HG03571 (cell line): Measurements from ENCODE around the gene RUBCNL.

ENCODE experiments used
- ATAC-seq: cut with Tn5 transposase; IDR thresholded peaks from one replicate; pipeline ENCODE4 v1.9.1; 2021; ENCODE audit not compliant: unreplicated experiment

Gene RUBCNL

DNA sequence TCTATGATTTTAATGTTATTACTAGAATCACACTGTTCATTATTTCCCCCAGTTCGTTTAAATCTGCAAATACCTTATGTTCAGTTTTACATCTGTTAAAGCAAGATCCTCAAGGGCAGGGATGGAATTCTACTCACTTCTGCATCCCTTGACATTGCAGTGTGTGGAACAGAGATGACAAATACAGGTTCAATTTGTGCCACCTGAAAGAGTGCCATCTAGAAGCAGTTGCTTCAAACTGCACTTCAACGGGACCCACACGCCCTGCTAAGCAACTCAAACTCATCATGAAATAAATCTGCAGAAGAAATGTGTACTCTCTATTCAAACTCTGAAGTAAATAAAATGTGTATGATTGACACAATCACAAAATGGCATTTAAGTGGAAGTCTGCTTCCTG lies 44.5 kb downstream of the RUBCNL start:
- ATAC-seq: no peak

DNA sequence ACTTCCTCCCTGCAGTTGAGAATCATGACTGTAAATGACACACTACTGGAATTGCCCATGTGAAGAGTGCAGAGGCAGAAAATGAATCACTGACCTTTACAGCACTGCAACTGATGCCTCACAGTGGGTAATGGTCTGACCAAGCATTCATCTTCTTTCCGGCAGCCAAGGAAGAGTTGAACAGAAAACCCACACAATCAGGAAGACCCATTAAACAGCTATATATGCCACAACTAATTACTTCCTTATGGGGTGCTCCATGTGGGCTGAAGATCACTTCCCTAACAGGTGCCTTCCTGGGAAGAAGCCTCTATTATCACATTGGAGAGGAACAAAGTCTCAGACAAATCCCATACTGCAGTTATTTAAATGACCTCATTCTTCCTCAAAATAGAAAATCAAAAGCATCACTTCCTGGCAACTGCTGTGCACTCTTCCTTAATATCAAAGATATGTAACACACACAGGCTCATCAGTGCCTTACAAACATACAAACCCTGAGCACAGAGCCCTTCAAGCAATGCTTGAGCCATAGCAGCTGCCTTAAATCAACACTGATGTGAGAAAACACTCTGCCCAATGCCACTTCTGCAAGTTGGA lies 45.8 kb downstream of the RUBCNL start:
- no peak for ATAC-seq

DNA sequence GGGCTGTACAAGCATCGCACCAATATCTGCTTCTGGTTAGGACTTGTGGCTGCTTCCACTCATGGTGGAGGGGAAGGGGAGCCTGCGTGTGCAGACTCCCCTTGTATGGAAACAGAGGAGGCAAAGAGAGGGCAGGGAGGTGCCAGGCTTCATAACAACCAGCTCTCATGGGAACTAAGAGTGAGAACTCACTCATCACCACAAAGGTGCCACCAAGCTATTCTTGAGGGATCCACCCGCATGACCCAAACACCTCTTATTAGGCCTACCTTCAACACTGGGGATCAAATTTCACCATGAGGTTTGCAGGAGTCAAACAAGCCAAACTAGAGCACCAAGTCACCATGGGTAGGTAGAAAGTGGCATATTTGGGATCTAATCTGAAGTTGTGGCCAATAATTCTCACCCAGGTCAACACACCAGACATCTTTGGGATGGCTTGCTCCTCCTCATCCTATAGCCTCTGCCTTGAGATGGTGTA lies 46.4 kb downstream of the RUBCNL start:
- no peak for ATAC-seq

DNA sequence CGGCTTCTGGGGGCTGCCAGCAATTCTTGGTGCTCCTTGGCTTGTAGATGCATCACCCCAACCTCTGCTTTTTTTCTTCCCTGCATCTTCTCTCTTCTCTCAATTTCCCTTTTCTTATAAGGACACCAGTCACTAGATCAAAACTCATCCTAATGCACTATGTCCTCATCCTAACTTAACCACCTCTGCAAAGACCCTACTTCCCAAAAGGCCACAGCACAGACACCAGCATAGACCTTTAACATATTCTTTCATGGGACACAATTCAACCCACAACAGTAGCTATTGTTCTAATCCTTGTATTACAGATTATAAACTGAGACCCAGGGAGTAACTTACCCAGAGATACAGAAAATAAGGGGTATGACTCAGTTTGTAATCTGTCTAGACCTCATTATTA lies 47.0 kb downstream of the RUBCNL start:
- ATAC-seq: no peak

DNA sequence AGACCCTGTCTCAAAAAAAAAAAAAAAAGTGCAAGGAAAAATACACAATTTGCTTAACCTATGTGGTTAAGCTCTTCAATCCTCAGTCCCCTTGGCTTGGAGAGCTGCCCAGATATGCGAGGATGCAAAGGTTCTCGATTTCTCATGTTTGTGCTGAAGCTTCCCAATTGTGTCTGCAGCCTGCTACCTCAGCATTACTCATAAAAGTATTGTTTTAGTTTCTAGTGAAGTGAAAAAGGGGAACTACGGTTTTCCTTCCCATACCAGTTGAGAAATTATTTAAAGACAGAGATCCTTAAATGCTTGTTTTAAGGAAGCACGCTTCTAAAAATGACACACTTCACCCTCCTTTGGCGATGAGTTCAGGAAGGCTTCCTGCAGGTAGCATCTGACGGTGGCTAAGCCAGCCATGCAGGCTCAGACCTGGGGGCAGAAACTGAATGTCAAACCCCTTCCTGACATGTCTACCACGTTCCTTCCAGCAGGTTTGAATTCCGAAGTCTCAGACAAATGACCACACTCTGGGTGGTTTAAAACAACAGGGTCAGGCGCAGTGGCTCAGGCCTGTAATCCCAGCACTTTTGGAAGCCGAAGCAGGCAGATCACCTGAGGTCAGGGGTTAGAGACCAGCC lies 47.9 kb downstream of the RUBCNL start:
- peak; percentile 50 for ATAC-seq

DNA sequence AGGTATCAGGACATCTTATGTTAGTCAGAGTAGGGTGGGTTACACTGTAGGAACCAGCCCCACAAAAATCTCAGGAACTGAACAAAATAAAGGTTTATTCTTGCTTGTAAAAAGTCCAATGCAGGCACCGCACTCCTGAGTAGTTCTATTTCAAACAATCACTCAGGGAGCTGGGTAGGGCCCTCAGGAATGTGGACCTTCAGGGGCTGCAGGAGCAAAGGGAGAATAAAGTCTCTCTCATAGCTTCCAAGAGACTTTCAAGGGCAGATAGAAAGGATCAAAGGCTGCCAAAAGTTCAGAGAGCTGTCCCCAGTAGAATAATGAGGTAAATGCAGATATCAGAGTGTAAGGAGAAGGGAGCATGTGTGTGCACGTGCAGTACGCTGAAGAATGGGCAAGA lies 49.4 kb downstream of the RUBCNL start:
- no peak for ATAC-seq

DNA sequence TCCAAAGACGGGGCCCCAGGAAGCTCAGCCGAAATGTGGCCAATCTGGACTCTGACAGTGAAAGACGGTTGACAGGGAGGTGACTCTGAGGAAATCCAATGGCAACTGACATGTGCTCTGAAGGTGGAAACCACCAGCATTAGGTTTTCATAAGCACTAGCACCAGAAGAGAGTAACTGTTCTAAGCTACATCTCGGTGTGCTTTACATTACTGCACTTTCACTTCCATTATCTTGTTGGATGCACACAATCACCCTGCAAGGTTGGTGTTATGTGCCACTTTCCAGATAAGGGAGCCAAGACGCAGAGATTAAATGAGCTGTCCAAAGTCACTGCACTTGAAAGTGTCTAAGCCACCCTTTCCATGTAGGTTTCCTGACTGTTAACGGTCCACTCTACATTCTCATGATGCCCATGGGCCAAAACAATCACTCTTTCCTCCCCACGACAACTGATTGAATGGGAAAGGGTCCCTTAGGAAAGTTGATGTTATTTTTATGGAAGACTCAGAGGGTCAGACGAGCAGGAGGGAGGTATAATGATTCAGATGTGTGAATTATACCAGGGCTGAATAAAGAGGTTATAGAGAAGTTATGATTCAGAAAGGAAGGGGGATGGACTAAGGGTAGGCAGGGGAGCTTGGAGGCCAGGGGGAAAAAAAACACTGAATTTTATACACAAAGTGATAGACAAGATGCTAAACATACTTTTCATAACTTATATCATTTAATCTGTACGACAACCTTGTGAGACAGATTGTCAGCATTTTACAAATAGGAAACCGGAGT lies 52.8 kb downstream of the RUBCNL start:
- ATAC-seq: no peak

DNA sequence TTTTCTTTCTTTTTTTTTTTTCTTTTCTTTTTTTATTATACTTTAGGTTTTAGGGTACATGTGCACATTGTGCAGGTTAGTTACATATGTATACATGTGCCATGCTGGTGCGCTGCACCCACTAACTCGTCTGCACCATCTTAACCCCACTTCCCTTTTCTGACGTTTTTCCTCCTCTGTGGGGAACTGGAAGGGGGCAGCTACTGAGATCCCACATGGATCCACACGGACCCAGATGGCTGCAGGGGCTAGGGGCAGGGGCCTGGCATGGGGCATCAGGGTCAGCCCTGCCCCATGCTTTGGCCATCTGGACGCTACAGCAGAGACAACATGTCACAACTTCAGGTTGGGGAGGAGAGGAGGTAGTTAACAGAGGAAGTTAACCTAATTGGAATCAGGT lies 54.3 kb downstream of the RUBCNL start:
- ATAC-seq: no peak

DNA sequence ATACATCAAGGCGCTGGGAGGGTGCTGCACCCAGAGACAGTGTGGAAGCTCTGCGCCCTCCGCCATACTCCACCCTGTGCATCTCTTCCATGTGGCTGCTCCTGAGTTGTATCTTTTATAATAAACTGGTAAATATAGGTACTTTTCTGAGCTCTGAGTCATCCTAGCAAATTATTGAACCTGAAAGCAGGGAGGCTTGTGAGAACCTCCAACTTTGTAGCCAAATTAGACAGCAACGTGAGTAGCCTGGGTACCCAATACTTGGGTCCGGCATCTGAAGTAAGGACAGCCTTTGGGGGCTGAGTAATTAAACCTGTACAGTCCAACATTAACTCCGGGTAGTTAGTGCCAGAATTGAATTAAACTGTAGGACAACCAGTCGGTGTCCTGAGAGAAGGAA lies 57.4 kb downstream of the RUBCNL start:
- no peak for ATAC-seq

DNA sequence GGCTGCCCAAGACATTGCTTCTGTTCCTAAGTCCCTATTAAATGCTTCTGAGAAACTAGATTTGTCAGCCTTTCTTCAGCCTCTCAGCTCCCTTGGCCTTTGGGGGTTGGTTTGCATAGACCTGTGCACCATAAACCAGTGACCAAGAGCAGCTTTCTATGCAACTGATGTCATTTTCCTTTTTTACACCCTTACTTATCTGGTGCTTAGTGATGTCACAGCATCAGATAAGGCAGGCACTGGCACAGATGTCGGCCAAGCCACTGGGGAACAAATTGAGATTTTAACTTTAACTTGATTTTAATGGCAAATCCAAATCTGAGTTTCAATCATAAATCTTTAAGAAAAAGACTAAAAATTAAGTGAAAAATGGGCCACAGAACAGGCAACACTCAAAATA lies 59.8 kb downstream of the RUBCNL start:
- no peak for ATAC-seq

DNA sequence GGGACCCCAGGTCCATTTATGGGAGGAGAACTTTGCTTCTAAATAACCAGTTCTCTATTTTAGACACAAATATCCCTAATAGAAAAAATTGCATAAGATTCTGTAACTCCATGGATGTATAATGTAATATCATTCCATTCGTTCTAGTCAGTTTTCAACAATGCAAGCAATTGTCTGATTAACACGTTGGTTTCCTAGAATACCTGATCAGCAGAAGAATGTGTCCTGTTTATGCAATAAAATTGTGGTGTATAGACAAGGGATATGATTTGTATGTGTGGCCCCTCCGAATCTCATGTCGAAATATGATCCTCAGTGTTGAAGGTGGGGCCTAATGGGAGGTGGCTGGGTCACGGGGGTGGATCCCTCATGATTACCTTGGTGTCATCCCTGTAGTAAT lies 62.1 kb downstream of the RUBCNL start:
- no peak for ATAC-seq

DNA sequence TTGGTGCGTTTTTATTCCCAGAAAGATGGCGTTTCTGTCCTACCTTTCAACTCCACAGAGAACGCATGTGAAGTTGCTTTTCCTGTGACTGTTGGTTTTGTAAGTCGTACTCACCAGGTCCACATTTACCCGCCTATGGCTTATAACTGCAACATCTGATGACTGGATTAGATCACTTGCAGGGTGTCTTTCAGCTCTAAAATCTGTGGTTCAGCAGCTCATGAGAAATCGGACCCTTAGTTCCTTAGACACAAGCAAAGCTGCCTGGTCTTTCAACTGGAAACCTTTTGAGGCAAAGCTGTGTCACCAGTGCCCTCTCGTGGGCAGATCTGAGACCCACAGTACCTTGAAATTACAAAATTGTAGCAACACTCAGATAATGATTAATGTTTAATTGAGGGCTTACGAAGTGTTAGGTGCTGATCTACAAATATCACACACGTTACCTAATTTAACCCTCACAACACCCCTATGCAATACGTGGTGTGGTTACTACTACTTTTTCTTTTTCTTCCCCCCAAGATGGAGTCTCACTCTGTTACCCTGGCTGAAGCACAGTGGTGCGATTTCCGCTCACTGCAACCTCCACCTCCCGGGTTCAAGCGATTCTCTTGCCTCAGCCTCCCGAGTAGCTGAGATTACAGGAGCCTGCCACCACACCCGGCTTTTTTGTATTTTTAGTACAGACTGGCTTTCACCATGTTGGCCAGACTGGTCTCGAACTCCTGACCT lies 65.4 kb downstream of the RUBCNL start:
- no peak for ATAC-seq

DNA sequence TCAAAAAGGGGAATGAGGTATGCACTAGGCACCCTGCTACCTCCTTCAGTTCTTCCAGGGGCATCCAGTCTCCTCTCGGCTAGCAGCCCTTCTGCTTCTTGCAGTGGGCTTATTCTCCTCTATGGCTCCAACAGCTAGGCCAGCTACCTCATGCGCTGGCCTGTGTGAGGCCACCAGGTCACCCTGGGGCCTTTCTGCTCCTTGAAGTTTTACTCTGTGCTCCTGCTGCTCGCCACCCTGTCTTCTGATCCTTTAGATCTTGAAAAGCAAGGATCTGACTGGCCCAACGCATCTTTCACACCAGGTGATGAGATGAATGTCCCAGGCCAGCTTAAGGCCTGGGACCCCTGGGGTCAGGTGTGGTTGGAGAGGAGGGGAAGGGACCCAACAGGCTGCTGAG lies 66.2 kb downstream of the RUBCNL start:
- no peak for ATAC-seq

DNA sequence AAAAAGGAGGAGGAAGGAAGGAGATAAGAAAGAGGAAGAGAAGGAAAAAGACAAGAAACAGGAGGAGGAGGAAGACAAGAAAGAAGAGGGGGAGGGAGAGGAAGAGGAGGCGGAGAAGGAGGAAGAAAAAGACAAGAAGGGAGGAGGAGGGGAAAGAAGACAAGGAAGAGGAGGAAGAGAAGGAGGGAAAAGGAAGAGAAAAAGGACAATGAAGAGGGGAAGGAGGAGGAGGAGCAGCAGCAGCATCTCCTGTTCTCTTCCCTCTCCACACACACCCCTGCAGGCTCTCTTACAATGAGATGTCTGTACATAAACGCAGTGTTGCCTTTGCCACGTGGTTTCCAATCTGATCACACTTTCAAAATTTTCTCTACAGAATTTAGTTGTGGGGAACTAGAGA lies 66.6 kb downstream of the RUBCNL start:
- no peak for ATAC-seq

DNA sequence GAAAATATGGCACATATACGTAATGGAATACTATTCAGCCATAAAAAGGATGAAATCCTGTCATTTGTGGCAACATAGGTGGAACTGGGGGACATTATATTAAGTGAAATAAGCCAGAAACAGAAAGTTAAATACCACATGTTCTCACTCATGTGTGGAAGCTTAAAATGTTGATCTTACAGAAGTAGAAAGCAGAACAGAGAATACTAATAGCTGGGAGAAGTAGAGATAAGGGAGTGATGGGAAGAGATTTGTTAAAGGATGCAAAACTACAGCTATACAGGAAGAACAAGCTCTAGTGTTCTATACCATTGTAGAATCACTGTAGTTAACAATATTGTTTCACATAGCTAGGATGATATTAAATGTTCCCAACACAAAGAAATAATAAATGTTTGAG lies 68.1 kb downstream of the RUBCNL start:
- no peak for ATAC-seq

DNA sequence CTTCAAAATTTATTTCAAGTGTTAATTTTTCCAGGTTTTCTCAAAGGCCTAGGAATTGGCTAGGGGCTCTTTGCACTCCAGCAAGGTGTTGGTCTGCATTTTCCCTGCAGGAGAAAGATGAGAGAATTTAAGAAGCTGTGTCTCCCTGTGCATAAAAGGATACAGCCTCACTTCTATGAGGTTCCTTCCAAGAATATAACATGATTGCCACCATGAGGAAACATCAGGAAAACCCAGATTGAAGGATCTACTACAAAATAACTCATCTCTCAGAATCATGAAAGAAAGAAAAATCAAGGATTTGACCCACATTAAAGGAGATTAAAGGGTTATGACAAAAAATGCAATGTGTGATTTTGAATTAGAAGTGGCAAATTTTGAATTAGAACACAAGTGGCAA lies 69.9 kb downstream of the RUBCNL start:
- ATAC-seq: no peak

DNA sequence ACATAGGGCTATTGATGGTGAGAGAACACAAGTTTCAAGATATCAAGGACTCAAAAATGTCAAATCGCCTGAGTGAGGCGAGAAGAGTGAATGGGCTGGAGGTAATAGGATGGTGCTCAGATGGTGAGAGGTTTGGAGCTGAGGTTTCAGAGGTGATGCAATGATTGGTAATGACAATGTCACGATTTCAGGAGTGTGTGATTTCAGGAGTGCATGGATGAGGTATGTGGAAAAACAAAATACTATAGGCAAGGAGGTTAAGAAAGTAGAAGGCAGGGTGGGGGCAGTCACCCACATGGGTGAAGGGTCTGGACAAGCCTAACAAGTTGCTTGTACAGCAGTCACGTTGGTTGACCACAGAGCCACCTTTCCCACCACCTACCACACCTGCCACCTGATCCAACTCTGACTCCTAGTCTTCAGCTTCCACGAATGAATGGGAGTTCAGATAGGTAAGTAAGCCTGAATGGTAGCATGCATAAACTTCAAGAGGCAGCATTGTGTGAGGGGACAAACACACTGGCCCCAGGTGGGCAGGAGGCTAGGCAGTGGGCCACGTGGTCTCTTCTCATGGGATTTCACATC lies 71.5 kb downstream of the RUBCNL start:
- ATAC-seq: no peak

DNA sequence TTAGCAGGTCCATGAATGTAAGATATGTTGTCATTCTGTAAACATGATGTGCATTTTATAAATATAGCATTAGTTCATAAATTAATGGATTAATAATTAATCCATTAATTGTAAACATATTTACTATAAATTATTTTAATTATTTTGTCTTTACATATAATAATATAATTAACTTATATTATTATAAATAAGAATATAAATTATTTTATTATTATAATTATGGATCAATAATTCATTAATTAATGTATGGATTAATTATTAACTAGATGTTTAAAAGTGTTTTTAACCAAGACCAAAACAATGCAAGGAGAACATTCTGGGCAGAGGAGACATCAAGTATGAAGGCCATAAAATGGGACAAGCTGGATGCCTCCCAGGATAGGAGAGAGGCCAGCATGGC lies 72.0 kb downstream of the RUBCNL start:
- ATAC-seq: no peak

DNA sequence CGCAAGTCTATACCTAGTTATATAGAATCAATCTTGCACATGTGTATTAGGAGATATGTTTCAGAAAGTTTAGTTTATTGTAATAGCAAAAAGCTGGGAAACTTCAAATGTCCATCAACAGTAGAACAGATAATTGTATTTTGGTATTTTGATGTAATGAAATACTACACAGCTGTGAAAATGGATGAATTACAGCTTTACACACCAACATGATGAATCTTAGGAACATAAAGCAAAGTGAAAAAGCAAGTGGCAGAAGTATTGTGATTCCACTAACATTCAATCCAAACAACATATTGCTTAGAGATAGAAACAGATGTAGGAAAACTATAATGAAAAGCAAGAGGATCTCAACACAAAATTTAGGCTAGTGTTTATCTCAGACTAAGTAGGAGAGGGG lies 72.5 kb downstream of the RUBCNL start:
- no peak for ATAC-seq

DNA sequence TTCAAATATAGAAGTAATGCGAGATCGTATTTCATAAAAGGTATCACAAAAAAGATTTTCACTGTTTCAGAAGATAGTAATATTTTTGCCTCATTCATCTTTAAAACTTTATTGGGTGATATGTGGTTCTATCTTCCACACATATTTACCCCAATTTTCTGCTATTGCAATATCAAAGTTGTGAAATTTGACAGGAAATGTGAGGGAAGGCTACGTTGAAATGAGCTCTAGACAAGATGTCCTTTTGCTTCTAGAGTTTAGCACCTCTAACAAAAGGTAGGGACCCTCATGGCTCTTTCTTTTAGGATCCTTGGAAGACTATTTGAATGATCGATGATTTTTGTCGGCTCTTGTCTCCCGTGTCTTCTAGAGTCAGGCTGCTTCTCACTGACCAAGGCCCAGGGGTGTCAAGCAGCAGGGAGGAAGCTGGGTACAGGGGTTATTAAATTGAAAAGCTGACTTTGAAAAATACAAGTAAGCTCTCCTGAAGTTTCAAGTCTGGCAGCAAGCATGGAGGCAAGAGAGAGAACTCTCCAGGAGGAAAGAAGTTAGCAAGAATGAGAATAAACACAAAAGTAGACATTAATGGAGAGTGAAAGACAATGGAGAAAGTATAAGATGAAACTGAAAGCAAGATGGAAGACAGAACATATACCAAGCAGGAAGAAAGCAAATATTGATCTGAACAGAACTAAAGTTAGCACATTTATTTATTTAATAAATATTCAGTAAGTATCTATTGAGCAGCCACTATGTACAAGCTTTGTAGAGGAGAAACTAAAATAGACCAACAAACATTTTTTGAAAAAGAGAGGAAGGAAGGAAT lies 73.4 kb downstream of the RUBCNL start:
- no peak for ATAC-seq
